Fibroblast of peridontal ligament (primary cell): ENCODE data around the gene SIDT2.
"Not testable (repeated sequence)": the region's sequence is repeated elsewhere in the genome, so short reads cannot be mapped to it uniquely, and the experiment has no call there.

ENCODE experiments used
- DNase-seq: peaks from one replicate; pipeline ENCODE4 v3.0.0-alpha.2; 2010; ENCODE audit errors: extremely low read depth

SIDT2 gene

DNA sequence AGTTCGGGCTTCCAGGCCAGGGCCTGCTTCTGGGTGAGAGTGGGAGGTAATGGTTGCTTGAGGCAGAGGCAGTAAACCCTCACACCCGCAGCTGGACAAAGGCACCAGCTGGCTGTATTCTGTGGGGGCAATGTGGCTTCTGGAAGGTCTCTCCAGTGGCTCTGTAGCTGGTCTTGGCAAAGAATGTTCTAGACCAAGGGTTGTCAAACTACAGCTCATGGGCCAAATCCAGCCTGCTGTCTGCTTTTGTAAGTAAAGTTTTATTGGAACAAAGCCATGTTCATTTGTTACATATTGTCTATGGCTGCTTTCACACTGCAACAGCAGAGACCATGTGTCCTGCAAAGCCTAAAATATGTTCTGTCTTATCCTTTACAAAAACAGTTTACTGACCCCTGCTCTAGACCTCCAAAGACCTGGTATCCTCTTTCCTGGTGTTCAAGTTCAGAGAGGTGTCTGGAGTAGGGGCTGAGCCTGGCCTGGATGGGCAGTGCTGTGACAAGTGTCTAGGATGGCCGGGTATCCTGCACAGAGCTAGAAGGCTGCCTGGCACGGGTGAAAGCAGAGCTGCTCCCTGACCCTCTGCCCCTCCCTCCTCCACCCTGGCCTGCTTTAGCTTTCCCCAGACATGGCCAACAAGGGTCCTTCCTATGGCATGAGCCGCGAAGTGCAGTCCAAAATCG lies 24.0 kb downstream of the SIDT2 start:
- peak; percentile 35 for DNase-seq

DNA sequence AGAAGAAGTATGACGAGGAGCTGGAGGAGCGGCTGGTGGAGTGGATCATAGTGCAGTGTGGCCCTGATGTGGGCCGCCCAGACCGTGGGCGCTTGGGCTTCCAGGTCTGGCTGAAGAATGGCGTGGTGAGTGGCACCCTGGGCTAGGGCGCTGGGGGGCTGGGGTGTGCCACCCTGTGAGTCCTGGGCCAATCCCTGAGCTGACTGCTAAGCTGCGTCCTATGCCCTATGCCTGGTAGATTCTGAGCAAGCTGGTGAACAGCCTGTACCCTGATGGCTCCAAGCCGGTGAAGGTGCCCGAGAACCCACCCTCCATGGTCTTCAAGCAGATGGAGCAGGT lies 24.5 kb downstream of the SIDT2 start:
- no peak for DNase-seq

DNA sequence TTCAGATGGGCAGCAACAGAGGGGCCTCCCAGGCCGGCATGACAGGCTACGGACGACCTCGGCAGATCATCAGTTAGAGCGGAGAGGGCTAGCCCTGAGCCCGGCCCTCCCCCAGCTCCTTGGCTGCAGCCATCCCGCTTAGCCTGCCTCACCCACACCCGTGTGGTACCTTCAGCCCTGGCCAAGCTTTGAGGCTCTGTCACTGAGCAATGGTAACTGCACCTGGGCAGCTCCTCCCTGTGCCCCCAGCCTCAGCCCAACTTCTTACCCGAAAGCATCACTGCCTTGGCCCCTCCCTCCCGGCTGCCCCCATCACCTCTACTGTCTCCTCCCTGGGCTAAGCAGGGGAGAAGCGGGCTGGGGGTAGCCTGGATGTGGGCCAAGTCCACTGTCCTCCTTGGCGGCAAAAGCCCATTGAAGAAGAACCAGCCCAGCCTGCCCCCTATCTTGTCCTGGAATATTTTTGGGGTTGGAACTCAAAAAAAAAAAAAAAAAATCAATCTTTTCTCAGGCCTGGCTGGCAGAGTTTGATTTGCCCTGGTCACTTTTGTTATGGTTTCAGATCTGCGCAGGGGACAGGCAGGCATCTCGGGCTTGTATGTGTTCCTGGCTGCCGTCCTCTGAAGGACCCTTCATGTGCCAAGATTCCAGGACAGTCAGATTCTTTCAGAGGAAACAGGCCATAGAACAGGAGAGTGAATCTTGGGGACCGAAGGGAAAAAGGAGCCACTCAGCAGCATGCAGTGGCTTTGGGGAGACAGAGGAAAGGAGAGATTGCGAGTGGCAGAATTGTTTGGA lies 25.9 kb downstream of the SIDT2 start:
- DNase-seq, result no peak

DNA sequence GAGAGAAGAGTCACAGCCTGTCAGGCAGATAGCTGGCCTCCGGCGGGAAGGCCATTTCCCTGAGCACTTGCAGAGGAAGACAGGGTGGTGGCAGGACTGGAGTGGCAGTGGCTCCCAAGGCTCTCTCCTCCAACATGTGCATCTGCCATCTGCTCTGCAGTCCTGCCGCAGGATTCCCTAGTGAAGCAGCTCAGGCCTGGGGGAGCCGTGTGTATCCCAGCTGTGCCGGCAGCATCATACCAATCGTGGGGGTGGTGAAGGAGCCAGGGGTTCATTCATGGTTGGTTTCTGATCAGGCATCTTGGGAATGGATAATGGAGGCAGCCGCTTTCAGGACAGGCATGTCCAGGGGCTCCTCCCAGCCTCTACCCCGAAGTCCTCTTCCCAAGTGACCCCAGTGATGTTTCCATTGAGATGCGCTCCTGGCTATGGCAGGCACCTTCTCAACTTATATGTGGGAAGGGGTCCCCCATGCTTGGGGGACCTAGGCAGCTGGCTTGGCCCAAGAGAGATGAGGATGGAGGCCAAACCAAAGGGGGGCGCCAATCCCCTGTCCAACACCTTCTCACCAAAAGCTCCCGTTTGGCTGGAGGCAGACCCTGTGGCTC lies 26.8 kb downstream of the SIDT2 start:
- DNase-seq, result peak; percentile 11

DNA sequence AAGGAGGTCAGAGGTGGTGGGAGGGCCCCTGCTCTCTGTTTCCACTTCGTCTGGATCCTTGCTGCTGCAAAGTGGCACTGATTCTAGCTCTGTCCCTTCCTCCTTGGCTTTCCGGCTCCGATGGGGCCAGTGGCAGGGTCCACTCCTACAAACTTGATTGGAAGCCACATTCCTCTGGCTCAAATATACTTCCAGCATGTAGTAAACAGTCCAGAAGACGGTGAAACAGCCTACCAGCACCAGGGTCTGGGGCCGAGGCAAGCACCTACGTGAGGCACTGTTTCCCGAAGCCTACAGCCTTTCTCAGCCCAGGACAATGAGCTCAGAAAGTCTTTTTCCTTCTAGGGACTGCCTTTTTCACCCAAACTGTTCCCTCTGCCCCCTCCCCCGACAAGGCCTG lies 27.6 kb downstream of the SIDT2 start:
- DNase-seq, result not testable (repeated sequence)

DNA sequence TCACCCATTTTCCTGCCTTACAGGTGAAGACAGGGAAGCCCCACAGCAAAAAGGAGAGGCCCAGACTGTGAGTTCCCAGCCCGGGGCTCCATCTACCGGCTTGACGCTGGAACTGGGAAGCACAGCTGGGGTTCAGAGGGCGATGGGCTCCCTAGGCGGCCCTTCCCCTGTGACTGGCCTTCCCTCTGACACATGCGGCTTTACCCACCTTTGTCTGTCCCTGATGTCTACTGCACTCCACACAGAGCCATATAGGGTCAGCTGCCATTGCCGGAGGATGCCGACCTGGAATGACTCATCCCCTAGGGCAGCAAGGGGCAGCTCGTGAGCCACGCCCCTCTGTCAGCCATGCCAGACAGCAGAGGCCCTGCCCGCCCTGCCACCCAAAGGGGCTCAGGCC lies 28.3 kb downstream of the SIDT2 start:
- DNase-seq, result not testable (repeated sequence)

DNA sequence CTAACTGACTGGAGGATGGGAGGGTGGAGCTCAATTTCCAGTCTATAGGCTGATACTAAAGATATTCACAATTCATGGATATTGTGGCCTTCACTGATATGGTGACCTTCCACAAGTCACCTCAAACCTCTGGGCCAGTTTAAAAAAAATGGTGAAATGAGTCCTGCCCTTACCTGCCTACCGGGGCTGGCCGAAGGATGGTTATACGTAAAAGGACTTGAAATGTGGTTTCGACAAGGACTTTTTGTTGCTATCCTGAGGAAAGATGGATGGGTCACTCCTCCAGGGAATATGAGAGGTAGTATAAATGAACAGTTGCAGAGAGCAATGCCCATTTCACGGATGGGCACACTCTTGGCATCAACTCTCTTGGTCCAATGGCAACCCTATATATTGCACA lies 28.9 kb downstream of the SIDT2 start:
- not testable (repeated sequence) for DNase-seq

DNA sequence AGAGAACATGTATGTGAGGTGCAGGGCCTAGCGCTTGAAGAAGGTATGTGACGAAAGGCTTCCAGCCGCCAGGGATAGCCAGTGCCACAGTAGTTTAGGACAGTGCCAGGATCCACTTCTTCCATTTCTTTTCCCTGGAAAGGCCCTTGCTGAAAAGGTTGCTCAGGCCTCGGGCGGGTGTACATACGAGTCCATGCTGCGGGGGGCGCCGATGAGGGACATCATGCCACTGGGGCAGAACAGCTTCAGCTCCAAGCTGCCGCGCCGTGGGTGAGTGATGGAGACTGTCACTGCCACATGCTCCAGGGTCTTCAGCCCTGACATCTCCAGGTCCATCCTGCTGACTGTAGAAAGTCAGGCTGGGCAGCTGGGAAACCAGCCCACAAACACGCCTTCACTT lies 30.2 kb downstream of the SIDT2 start:
- not testable (repeated sequence) for DNase-seq

DNA sequence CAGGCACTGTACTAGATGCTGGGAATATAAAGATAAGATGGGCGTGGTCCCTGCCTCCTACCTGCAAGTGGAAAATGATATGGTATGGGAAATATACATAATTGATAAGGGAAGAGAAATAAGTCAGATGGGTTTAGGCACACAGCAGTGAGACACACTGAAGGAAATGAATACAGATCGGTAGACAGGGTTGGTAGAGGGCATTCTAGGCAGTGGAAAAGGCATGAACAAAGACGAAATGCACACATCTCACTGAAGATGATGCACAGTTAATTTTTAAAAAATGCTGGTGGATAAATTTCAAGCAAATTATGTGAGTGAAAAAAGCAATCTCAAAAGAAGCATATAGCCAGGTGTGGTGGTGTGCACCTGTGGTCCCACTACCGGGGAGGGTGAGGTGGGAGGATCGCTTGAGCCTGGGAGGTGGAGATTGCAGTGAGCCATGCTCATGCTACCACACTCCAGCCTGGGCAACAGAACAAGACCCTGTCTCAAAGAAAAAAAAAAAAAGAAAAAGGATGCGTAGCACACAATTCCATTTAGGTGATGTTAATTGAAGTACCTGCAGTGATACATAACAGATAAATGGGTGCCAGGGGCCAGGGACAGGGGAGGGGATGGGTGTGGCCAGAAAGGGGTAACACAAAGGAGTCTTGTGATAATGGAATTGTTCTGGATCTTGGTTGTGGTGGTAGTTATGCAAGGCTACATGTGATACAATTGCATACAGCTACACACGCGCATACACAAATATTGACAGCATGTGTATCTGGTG lies 31.0 kb downstream of the SIDT2 start:
- DNase-seq, result peak; percentile 47

DNA sequence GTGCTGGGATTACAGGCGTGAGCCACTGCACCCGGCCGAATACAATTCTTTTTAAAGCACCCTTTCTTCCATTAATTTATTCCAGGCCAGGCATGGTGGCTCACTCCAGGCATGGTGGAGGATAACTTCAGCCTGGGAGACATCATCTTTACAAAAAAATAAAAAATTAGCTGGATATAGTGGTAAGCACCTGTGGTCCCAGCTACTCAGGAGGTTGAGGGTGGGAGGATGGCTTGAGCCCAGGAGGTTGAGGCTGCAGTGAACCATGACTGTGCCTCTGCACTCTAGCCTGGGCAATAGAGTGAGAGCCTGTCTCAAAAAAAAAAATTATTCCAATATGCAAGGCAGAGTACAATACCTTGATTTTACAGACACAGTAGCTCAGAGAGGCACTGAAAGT lies 32.1 kb downstream of the SIDT2 start:
- DNase-seq, result no peak

DNA sequence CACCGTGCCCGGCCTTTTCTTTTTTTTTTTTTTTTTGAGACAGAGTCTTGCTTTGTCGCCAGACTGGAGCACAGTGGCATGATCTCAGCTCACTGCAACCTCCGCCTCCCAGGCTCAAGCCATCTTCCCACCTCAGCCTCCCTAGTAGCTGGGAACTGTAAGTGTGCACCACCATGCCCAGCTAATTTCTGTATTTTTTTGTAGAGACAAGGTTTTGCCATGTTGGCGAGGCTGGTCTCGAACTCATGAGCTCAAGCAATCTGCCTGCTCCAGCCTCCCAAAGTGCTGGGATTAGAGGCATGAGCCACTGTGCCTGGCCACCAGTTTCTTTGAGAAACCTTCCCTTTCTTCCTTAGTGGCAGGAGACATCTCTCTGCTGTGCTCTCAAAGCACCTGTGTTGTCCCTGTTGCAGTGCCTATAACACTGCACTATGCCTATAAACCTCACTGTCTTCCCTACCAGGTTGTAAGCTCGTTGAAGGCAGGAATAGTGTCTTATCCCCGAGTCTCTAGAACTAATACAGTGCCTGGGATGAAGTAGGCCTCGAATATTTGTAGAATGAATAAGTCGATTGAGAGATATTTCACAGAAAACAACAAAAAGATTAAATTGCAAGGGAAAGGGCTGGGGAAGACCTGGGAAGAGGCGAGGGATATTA lies 34.3 kb downstream of the SIDT2 start:
- DNase-seq, result no peak

DNA sequence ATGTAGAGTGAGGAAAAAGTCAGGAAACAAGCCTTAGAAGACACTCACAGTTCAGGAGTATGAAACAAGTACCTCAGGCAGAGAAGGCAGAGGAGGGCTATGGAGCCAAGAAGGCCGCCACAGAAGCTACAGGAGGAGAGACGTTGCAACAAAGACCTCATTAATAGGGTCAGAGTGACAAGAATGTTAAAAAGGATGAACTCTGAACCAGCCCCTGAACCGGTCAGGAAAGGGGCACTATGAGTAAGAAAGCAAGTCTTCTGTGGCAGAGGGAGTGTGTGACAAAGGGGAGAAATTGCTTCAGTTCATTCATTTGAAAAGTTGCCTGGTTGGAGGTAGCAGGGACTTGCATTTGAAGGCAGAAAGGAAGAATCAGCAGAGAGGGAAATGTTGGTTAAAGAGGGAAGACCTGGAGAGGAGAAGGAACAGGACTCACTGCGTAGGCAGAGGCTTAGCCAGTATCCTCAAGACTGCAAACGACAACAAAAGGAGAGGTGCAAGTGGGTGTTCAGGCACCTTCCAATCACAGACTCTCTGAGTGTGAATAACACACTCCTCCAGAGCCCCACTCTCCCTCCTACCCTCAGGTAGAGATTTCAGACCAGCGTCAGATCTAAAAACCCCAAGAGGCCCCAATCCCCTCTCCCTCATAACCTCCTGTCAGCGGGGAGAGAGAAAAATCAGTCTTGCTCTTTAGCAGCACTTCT lies 36.0 kb downstream of the SIDT2 start:
- no peak for DNase-seq

DNA sequence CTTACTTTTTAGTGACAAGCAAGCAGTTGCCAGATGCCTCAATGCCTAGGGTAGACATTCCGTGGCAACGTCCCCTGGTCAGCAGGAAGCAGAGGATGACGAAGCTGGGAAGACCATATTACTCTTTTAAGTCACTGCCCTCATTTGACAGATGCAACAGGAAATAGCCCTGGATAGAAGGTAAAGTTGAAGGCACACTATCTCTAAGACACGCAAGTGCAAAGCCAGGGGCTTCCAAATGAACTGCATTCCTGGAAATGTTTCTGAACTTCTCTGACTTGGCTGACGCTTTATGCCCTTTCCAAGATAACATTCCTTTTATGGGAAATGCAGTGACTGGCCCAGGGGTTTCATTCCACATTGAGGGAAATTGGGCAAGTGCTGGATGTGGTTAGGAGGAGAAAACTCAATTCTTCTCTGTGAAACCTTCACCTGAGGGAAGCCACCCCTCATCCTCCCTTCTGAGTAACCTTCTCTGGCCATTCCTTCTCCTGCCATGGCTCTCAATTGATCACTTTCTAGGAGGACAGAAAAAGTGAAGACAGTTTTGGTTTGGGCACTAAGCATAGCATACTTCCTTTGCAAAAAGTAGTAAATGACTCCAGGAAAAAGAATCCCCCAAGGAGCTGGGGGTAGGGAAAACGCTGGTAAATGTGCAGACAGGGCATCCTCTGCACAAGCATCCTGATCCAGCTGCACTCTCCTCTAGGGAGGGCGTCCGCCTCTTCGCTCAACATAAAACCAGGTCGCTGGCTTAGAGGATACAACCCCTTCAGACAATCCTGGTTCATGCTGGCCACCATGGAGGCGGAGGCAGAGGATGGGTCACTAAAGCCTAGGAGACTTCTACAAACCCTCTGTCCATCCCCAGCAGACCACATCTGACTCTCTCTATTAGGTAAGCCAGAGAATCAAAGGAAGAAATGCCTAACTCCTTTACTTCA lies 38.9 kb downstream of the SIDT2 start:
- DNase-seq, result peak; percentile 87

DNA sequence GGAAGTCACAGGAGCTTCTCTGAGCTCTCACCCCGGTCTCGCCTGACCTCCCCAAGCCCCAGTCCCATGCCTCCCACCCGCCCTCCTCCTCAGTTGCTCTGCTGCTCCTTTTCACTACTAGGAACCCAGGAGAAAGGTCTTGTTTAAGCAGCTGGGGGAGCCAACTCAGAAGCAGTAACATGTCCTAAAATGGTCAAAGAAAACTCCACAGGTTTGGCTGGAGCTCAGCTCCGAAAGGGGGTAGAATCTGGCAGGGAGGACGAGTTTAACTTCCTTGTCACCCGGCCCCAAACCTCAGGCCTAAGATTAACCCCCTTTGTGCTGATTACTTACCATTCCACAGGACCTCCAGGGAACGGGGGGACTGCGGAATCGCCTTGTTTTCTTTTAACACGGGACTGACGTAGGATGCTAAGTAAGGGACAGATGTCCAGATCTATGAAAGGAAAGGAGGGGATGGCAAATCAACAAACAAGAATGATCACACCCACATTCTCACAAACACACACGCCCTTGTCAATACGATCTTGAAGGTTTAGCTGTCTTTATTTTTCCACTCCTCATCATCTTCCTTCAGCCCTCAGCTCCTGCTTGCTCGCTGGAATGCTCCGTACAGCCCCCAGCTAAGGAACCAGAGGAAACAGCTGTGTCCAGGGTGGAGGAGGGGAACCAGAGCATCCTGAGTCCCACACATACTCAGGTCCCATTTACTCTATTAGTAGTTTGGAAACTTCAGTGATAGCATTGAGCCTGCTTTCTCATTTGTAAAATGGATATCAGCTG lies 39.8 kb downstream of the SIDT2 start:
- peak; percentile 83 for DNase-seq

DNA sequence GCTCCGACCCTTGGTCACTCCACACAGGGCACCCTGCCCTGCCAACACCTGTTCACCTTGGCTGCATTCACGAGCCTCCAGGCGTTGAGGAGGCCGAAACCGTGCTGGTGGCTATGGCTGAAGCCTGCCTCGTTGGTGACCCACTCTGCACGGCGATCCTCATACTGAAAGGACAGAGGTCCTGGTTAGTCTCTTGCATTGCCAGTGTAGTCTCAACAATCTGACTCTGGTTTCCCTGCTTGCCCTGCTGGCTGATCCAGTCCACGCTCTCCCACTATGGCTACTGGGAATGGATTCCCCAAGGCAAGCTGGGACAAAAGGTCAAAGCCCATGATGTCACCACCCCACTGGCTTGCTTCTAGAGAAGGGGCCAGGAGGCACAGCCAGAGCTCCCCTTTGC lies 40.5 kb downstream of the SIDT2 start:
- no peak for DNase-seq

DNA sequence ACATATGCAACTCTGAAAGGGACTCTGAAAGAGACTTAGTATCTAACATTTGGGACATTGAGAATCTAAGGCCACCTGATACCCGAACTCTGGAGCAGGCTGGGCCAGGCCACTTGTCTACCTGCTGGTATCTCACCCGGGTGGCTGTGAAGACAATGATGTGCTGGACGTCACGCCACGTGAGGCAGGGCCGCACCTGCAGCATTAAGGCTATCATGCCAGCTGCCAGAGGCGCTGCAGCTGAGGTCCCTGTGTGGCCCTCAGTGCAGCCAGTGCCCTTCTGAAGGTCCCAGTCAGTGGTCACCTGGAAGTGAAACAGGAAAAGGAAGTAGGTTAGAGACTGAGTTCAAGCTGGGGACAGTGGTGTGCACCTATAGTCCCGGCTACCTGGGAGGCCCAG lies 40.9 kb downstream of the SIDT2 start:
- DNase-seq, result no peak

DNA sequence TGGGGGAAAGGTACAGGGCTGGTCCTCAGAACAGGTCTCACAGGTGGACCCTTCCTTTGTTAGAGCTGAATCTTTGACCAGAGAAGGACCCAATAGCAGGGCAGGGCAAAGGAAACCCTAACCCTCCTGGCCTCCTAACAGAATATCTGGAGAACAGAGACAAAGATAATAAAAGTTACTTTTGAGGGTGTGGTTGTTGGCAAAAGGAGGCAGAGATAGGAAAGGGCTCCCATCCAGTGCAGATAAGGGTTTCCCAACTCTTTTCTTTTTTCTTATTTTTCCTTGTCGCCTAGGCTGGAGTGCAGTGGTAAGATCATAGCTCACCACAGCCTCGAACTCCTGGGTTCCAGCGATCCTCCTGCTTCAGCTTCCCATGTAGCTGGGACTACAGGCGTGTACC lies 41.5 kb downstream of the SIDT2 start:
- no peak for DNase-seq

DNA sequence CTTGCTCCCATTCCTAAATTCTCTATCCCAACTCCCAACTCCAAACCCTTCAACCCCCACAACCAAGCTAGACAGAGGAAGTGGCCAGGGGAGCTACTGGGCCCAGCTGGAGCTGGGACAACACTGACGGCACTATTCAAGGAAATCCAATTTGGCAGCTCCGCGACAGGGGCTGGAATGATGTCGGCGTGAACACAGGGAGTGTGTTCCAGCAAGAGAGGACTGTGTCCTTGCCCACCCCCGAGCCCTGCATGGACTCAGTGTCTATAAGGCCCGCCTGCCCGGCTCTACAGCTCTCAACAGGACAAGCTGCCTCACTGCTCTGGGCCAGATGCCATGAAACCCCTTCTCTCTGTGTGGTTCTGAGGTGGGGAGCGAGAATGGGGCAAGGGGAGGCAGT lies 42.0 kb downstream of the SIDT2 start:
- DNase-seq, result no peak
